ENCODE results near the gene CENPM. TPM values are rescaled to one million over a fixed set of nuclear protein-coding genes. Genes with fewer than 3 reads are reported as not detected.

The CENPM gene
- total RNA-seq, 4 donors from 2014 or later = 14.2 to 71.0 (median 17.8) TPM

DNA sequence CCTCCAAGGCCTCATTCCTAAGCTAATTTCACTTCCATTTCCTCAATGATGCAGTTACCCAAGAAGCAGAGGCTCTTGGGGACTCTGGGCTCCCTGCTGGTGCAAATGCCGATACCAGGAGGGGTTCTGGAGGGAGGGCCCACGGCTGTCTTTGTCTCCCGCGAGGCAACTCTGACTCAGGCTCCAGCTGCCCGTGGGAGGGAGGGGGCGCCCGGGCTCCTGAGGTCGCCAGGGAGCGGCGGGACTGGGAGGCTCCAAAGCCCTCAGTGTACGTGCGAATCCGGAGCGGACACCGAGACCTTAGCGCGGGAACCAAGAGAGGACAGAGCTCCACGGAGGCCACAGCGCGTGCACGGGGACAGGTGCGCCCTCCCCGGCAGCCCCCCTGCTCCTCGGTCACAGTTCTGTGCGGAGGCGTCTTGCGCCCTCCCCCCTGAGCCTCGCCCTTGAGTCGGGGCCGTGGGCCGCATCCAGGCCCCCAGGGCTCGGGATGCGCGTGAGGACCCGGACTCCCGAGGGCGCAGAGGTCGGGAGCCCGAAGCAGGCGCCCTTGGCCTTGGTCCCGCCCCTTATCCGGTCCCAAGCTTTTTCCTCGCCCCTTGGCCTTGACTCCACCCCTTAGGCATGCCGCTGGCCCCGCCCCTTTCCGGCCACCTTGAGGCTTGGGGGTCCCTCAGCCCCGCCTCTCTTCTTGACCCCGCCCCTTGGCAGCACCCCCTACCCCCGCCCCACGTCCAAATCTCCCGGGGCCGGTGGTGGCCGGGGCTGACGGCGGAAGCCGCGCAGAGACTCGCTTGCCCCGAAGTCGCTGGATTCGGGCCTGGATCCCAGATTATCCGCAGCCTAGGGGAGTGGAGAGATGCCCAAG lies 27.4 kb downstream of the CENPM start:
- Histone ChIP-seq H3K4me1 (peaks cover 2 to 43% (median 24%) of the 10 kb centered on the region in 4 donors), H3K27ac (peak overlapping the region; percentile 20 to 100 (median 51)), H3K4me3 (peak overlapping the region; percentile 36 to 55 (median 51)), H3K27me3 (peaks cover 0 to 13% of the 10 kb centered on the region in 2 donors), H3K9me3 (no peaks in the 10 kb centered on the region), H3K36me3 (no peaks in the 10 kb centered on the region)
- peak; percentile 76 to 94 (median 94) for DNase-seq
- TF ChIP-seq POLR2A (IDR thresholded peaks at IDR 0.05) (no peak), CTCF (IDR thresholded peaks at IDR 0.05) (no peak)

- H3K27ac ChIP-seq = peak overlapping the region in 1 of 4 donors; percentile 100
- peaks cover 2 to 44% (median 24%) of the 10 kb centered on the region in 4 donors for H3K4me1 ChIP-seq
- H3K9me3 ChIP-seq = no peaks in the 10 kb centered on the region
- TF ChIP-seq CTCF (IDR thresholded peaks at IDR 0.05) = no peak
- TF ChIP-seq POLR2A (IDR thresholded peaks at IDR 0.05) = no peak
- H3K36me3 ChIP-seq = no peaks in the 10 kb centered on the region
- no peak overlapping the region for H3K4me3 ChIP-seq
- peak; percentile 62 to 83 (median 65) for DNase-seq
- H3K27me3 ChIP-seq = peaks cover 0 to 26% of the 10 kb centered on the region in 2 donors
These were observed 28.8 kb downstream of the CENPM start for GRCh38 chr22:41917903-41918791.

DNA sequence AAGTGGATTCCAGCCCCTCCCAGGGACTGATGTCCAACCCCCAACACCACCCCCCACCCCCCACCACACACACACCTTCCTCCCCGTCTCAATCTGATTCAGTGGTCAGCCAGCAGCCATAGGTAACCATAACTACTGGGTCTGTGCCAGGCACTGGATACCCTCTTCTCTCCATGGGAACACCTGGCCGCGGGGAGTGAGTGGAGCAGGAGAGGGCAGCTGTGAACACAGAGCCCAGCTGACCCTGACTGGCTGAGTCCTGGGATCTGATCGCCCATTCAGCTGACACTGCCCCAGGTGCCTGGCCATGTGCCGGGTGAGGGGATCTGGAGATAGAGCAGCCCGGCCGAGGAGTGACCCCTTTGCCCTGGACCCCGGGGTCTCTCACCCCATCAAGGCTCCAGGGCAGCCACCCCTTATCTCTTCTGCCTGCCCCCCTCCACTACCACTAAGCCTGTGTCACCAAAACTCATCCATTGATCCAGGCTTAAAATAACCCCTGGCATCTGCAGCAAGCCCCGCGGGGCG lies 29.5 kb downstream of the CENPM start:
- DNase-seq = no peak
- no peaks in the 10 kb centered on the region for H3K36me3 ChIP-seq
- no peak overlapping the region for H3K4me3 ChIP-seq
- no peak for TF ChIP-seq CTCF (IDR thresholded peaks at IDR 0.05)
- no peak for TF ChIP-seq POLR2A (IDR thresholded peaks at IDR 0.05)
- H3K27me3 ChIP-seq = peaks cover 0 to 33% of the 10 kb centered on the region in 2 donors
- peaks cover 2 to 39% (median 24%) of the 10 kb centered on the region in 4 donors for H3K4me1 ChIP-seq
- H3K9me3 ChIP-seq = no peaks in the 10 kb centered on the region
- H3K27ac ChIP-seq = peak overlapping the region in 1 of 4 donors; percentile 100

DNA sequence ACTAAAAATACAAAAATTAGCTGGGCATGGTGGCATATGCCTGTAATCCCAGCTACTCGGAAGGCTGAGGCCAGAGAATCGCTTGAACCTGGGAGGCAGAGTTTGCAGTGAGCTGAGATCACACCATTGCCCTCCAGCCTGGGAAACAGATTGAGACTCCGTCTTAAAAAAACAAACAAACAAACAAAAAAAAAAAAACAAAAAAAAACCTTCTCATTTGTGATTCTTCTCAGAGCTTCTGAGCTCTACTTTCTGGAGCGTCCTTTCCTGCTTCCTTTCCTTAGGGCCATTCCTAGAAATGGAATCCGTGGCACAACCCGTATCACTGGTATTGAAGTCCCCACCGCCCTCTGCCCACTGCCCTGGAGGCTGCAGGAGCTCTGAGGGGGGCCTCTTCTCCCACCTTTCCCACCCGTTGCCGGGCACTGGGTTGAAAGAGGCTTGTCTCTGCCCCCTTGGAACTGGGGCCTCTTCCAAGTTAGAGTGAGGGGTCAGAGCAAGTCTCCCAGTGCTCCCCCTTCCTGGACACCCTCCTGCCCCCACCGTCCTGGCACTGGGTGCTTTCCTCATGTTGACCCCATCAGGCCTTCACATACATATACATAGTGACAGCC lies 30.1 kb downstream of the CENPM start:
- no peak for TF ChIP-seq POLR2A (IDR thresholded peaks at IDR 0.05)
- TF ChIP-seq CTCF (IDR thresholded peaks at IDR 0.05) = no peak

More for the DNA sequence above, 30.1 kb downstream of the CENPM start:
- H3K27me3 ChIP-seq = peaks cover 0 to 39% of the 10 kb centered on the region in 2 donors
- peaks cover 2 to 39% (median 24%) of the 10 kb centered on the region in 4 donors for H3K4me1 ChIP-seq
- no peak overlapping the region for H3K4me3 ChIP-seq
- no peaks in the 10 kb centered on the region for H3K9me3 ChIP-seq
- DNase-seq = no peak
- H3K36me3 ChIP-seq = no peaks in the 10 kb centered on the region
- H3K27ac ChIP-seq = no peak overlapping the region
